Measurements from ENCODE around the gene PSMA3.
"Not testable (repeated sequence)": the region's sequence is repeated elsewhere in the genome, so short reads cannot be mapped to it uniquely, and the experiment has no call there.

PSMA3 gene

DNA sequence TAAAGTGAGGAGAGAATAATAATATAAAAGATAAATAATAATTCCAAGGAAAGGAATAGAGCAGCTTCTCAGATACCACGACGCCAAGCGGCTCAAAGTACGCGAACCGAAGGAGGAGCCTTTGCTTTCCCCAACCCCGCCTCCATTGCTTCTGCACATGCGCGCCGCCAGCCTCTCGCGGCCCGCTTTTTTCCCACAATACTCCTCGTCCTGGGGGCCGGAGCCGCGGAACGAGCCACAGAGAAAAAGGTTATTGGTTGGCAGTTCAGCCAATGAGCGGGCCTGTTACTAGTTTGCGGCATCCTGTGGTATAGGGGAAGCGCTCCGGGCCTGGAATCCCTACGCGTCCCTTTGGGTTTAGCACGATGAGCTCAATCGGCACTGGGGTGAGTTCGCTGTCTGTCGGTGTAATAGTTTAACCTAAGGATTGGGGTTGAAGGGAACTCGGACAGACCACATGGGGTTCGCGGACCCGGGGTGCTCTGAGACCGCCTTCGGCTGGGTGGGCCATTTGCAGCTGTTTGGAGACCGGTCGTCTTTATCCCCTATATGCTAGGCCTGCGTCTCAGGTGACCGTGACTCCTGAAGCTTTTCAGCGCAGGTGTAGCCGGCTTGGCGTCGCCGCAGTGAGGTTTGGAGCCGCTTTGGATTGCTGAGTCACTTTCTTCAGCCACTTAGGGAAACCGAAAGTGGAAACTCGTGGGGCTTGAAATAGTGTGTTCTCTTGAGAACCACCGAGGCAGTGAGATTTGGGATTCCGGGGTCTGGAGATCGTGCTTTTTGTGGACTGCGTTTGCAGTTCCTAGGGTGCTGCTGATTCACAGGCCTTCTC is at the start of gene PSMA3:
PSMA3 (plus strand) TSS at position 288 of the 832 bp plus-strand sequence; CDS start at position 366, 78 bp downstream.
- DNase-seq: peak; percentile 97

DNA sequence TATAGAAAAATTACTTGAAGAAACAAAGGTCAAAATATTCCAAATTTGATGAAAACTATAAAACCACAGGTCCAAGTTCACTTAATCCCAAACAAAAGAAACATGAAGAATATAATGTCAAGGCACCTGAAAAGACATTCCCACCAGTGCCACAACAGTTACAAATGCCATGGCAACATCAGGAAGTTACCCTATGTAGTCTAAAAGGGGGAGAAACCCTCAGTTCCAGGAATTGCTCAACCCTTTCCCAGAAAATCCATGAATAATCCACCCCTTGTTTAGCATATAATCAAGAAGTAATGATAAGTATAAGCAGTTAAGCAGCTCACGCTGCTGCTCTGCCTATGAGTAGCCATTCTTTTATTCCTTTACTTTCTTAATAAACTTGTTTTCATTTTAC is 48.4 kb upstream of the PSMA3 start:
- DNase-seq: no peak

- DNase-seq: no peak
Measured at GRCh38 chr14:58198086-58198485, 46.6 kb upstream of the PSMA3 start.

- DNase-seq: peak; percentile 92
Measured at GRCh38 chr14:58199726-58200479, 44.7 kb upstream of the PSMA3 start, which contains the start of gene ACTR10. Gene ACTR10 (plus strand): TSS chr14:58200149. CDS start chr14:58200218, 69 bp downstream.

DNA sequence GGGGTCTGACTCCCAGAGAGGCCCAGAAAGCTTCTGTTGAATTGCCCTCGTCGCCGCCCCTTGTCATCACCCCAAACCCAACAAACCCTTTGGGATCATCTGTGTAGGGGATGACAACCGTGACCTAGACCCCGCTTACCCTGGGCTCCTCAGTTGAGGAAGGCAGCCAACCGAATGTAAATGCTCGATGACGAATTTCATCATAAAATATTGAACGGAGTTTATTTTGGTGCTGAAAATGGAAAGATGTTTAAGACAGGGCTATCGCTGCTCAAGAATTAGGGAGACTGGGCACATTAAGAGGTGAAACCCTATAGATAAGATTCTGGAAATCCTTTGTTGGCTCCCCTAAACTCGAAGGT is 44.2 kb upstream of the PSMA3 start:
- no peak for DNase-seq

- no peak for DNase-seq
Measured at GRCh38 chr14:58200846-58201245, 43.8 kb upstream of the PSMA3 start.

GRCh38 chr14:58213176-58213575 is 31.5 kb upstream of the PSMA3 start:
- no peak for DNase-seq

DNA sequence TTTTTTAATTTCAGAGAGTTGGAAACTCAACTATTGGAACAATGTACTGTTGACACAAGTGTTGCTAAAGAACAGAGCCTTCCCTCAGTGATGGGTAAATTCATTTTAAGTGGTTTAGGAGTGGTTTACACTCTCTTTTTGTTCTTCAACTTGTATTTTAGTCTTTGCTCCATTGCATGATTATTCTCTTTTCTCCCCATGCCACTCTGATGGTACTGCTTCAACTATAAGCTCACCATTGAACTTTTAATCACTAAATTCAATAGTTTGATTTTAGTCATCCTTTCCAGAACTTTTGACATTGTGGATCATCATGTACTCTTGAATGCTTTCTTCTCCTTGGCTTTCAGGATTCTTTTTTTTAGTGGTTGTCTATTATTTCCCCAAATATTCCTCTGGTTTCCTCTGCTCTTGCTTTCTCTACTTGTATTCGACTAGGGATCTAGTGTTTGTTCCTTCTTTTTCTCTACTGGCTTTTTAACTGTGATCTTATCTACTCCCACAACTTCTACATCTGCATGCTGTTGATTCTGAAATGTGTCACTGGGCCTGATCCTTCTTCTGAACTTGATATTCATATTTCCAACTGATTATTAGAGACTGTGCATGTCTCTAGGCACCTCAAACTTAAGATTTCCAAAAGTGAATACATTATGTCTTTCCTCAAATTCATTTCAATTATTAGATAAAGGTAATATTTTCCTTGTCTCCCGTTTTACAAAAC is 29.3 kb upstream of the PSMA3 start:
- no peak for DNase-seq

- no peak for DNase-seq
Measured at GRCh38 chr14:58216544-58216943, 28.1 kb upstream of the PSMA3 start.

GRCh38 chr14:58227096-58227819 is 17.4 kb upstream of the PSMA3 start:
- DNase-seq: no peak

DNA sequence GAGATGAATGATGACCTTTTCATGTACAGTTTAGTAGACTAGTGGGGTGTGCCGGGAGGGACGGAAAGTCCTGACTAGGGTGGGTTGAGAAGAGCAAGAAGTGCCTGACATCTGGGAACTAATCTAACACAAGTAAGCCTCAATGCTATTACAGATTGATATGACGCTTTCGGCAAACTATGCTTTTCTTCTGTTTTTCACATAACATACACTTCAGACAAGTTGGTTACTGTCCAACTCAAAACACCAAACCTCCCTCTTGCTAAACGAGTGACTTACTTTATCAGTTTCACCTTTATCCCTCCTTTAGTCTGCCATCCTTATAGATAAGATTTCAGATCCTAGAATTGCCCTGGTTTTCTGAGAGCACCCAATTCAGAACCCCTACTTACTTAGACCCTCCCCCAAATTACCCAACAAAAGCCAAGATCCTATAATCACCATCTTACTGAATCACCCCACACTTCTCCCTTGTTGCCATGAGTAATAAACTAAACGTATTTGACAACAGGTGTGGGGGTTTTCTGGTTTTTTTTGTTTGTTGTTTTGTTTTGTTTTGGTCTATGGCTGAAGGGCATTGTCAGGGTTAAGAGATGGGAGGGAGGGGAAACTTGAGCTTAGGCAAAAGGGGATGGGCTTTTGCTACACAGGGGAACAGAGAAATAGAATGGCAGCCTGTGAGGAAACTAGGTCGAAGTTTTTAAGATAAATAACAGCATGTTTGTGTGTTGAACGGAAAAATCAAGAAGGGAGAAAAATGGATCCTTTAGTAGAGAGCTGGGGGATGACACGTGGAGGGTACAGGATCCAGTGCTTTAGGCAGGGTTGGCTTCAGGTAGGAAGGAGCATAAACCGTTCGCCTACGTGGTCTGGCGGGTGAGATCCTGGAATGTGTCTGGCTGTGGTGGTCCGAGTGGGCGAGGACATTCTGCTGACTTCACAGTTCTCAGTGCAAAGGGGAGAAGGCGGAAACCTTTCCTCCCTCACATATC is 6.1 kb upstream of the PSMA3 start:
- no peak for DNase-seq

DNA sequence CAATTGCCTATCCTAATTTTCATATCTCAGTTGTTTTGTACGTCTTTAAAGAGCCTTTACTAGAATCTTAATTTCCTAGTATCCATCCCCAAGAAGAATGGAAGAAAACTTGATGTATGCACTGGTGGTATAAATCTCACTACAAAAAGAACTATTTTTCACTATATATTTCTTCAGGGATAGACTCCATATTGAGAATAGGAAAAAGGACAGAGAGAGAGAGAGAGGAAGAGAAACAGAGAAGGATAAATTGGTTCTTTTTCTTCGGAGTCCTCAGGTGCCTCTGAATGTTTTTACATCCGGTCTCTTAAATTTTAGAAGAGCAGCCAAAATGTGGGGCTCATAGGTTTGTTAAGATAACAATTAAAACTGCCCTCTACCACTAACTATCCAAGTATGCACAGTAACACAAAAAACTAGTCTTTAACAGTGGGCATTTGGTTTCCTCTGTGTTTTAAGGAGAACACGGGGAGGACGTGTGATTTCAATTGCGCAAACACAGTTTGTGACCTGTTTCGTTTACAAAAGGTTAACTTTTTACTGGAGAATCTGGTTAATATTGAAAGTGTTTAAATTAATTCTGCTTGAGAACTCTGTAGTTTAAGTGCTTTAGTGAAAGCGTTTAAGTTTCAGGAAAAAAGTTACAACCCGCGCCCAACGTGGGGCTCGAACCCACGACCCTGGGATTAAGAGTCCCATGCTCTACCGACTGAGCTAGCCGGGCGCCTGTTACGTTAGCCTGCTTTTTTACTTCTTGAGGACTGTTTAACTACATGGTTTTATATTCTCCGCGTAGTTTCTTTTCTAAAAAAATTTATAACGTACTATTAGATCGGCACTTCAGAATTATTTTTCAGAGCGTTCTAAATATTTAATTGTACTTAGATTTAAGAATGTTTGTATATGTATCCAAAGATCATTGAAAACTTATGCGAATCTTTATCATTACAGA is 5.1 kb upstream of the PSMA3 start:
- DNase-seq: peak; percentile 72

DNA sequence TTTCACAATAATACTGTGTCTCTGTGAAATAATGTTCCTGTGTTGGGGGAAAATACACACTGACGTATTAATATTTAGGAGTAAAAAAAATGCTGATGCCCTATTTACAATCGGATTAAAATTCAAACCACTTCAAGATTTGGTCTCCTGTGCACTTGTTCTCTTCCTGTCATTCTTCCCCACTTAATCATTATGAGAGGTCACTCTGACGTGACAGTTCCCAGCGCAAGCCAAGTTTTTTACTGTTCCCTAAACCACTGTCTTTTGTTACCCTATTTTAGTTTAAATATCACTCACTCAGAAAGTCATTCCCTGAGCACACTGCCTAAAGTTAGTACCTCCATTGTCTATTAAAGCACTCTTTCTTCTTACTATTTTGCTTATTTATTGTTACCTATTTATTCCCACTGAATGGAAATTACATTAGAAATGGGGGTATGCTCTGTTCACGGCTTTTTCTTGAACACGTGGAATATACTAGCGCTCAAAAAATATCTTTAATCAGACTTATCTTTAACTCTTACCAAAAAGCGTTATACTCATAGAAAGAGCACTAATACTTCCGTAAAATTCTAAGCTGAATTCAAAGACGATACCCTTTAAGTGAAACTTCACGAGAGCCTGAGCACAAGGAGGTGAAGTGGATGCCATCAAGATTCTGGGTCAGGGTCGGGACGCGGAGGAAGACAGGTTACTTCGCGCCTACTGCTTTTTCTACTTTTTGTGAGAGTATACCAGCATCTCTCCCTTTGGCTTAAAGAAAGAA is 670 bp upstream of the PSMA3 start:
- DNase-seq: peak; percentile 5

- no peak for DNase-seq
Measured at GRCh38 chr14:58245562-58245961, 919 bp downstream of the PSMA3 start.

DNA sequence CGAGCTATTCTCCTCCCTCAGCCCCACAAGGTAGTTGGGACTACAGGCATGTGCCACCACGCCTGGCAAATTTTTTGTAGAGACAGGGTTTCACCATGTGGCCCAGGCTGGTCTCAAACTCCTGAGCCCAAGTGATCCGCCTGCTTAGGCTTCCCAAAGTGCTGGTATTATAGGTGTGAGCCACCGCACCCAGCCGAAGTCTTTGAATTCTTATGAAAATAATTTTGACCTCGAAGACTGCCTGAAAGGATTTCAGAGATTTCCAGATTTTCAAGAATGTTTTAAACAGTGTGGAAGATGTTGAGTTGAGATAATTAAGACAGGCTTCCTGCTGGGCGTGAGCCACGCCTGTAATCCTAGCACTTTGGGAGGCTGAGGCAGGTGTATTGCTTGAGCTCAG is 5.0 kb downstream of the PSMA3 start:
- DNase-seq: no peak

GRCh38 chr14:58258156-58258555 is 13.5 kb downstream of the PSMA3 start:
- no peak for DNase-seq

- DNase-seq: not testable (repeated sequence)
Measured at GRCh38 chr14:58262005-58262404, 17.4 kb downstream of the PSMA3 start.

- no peak for DNase-seq
Measured at GRCh38 chr14:58265401-58265800, 20.8 kb downstream of the PSMA3 start.

DNA sequence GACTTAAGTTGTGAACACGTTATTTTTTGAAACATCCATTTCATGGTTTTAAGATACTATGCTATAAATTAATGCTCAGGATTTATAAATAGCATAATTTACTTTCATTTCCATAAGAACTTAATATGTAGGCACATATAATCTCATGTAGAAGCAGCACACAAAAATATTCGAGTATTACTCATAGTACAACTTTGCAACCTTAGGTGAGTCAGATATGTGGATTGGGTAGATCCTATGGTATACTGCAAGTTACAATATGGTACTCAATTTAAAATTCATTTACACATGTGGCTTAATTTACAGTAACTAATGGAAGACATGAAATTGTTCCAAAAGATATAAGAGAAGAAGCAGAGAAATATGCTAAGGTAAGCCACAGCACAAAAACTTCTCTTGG is 26.0 kb downstream of the PSMA3 start:
- DNase-seq: no peak

All from NCI-H1105 (cell line).